H1 (cell line): Measurements from ENCODE around the gene MAGI3. TPM values are rescaled to one million over a fixed set of nuclear protein-coding genes. Genes with fewer than 3 reads are reported as not detected.

Experiments
- CTCF ChIA-PET: fragments of 300-600 bp; sonication (Branson Sonifier 250); formaldehyde crosslinking; loops from one replicate; lab custom pipeline; 2021; ENCODE audit not compliant: partially characterized antibody; lab: Charles Lee
- POLR2A ChIA-PET: fragments of 300-600 bp; sonication (Branson Sonifier 250); formaldehyde crosslinking; loops from one replicate; lab custom pipeline; 2021; ENCODE audit warnings: inconsistent platforms; ENCODE audit not compliant: partially characterized antibody; lab: Charles Lee
- DNase-seq, 2 experiments: peaks; one replicate each; pipeline versions ENCODE4 v3.0.0 to v3.0.0-alpha.2; 2010 to 2022; ENCODE audit warnings: low spot score in 2 of 2, low read depth in 1 of 2, mixed read lengths in 1 of 2
- FAIRE-seq: peaks from 2 replicates; lab custom pipeline; 2011; peaks lifted over from hg19 to GRCh38; lab: Jason Lieb, UNC
- H2AFZ ChIP-seq: 2 replicates; pipeline ENCODE4 v1.8.1; 2012; ENCODE audit warnings: low read length, inconsistent platforms
- H2AK5ac ChIP-seq: 2 replicates; pipeline ENCODE4 v1.6.1; 2013; ENCODE audit warnings: low read depth, low read length
- H2BK120ac ChIP-seq: replicated peaks from 2 replicates; pipeline ENCODE3; 2013; ENCODE audit warnings: low read depth, low read length, inconsistent platforms
- H2BK12ac ChIP-seq: 2 replicates; pipeline ENCODE4 v1.6.1; 2013; ENCODE audit warnings: low read depth, low read length
- H2BK15ac ChIP-seq: 2 replicates; pipeline ENCODE4 v1.6.1; 2013; ENCODE audit warnings: low read length
- H2BK20ac ChIP-seq: 2 replicates; pipeline ENCODE4 v1.6.1; 2013; ENCODE audit warnings: low read length
- H2BK5ac ChIP-seq: 2 replicates; pipeline ENCODE4 v1.6.1; 2013; ENCODE audit warnings: low read depth, low read length
- H3K14ac ChIP-seq: 2 replicates; pipeline ENCODE4 v1.6.1; 2013; ENCODE audit warnings: inconsistent platforms; ENCODE audit not compliant: insufficient read length
- H3K18ac ChIP-seq: 2 replicates; pipeline ENCODE4 v1.6.1; 2013; ENCODE audit warnings: low read length; ENCODE audit errors: extremely low read depth
- H3K23ac ChIP-seq: 2 replicates; pipeline ENCODE4 v1.6.1; 2013; ENCODE audit warnings: inconsistent platforms; ENCODE audit not compliant: insufficient read length
- H3K23me2 ChIP-seq: 2 replicates; pipeline ENCODE4 v1.6.1; 2013; ENCODE audit warnings: low read depth, low read length
- H3K27ac ChIP-seq: 2 replicates; pipeline ENCODE4 v1.6.1; 2011; ENCODE audit warnings: low read depth, low read length, inconsistent platforms
- H3K27me3 ChIP-seq, 4 experiments: replicated peaks in 1 of 4; 1 replicate in 1 of 4; 2 replicates in 3 of 4; pipeline versions ENCODE4 v1.6.1 to v1.8.1; 2011 to 2013; ENCODE audit warnings: low read length in 3 of 4, mild to moderate bottlenecking in 3 of 4, inconsistent platforms in 2 of 4, mixed read lengths in 2 of 4, moderate library complexity in 1 of 4; ENCODE audit not compliant: control insufficient read depth in 3 of 4, insufficient read depth in 3 of 4; ENCODE audit errors: extremely low read depth in 1 of 4
- H3K36me3 ChIP-seq, 4 experiments: 2 replicates each; pipeline versions ENCODE4 v1.6.1 to v1.8.1; 2011 to 2013; ENCODE audit warnings: mild to moderate bottlenecking in 4 of 4, low read length in 3 of 4, moderate library complexity in 2 of 4, control low read depth in 1 of 4, inconsistent platforms in 1 of 4; ENCODE audit not compliant: insufficient read depth in 4 of 4, control insufficient read depth in 2 of 4
- H3K4ac ChIP-seq: replicated peaks from 2 replicates; pipeline ENCODE3; 2013; ENCODE audit warnings: low read length, low read depth, mixed read lengths, inconsistent platforms; ENCODE audit not compliant: insufficient read length
- H3K4me1 ChIP-seq, 4 experiments: replicated peaks in 1 of 4; 1 replicate in 1 of 4; 2 replicates in 3 of 4; pipeline versions ENCODE4 v1.6.1 to v1.8.1; 2011 to 2013; ENCODE audit warnings: low read length in 3 of 4, inconsistent platforms in 2 of 4, mixed read lengths in 1 of 4; ENCODE audit not compliant: insufficient read depth in 4 of 4, control insufficient read depth in 3 of 4
- H3K4me2 ChIP-seq, 2 experiments: 2 replicates each; pipeline versions ENCODE4 v1.6.1 to v1.8.1; 2011 to 2013; ENCODE audit warnings: low read depth in 2 of 2, low read length in 2 of 2, control low read depth in 1 of 2, inconsistent platforms in 1 of 2, mild to moderate bottlenecking in 1 of 2; ENCODE audit not compliant: insufficient read depth in 1 of 2
- H3K4me3 ChIP-seq, 4 experiments: fragments of 200-600, 300-600 bp in 1 of 4; sonication (generic), shearing (Covaris generic), sonication (Bioruptor Twin) in 1 of 4; 2 replicates each; pipeline versions ENCODE4 v1.5.1 to v1.8.1; 2011 to 2016; ENCODE audit warnings: low read length in 4 of 4, low read depth in 3 of 4, control low read depth in 2 of 4, inconsistent platforms in 2 of 4, mild to moderate bottlenecking in 2 of 4, mixed read lengths in 1 of 4, moderate library complexity in 1 of 4; ENCODE audit not compliant: insufficient read depth in 2 of 4; ENCODE audit errors: extremely low read depth in 1 of 4
- H3K56ac ChIP-seq: replicated peaks from 2 replicates; pipeline ENCODE3; 2013; ENCODE audit warnings: low read depth, mild to moderate bottlenecking, mixed read lengths, low read length, inconsistent platforms; ENCODE audit not compliant: insufficient read length
- H3K79me1 ChIP-seq: 2 replicates; pipeline ENCODE4 v1.6.1; 2013; ENCODE audit warnings: low read depth, low read length, control low read depth
- H3K79me2 ChIP-seq, 2 experiments: 2 replicates each; pipeline versions ENCODE4 v1.6.1 to v1.8.1; 2012 to 2013; ENCODE audit warnings: low read length in 2 of 2, mild to moderate bottlenecking in 2 of 2, inconsistent platforms in 1 of 2; ENCODE audit not compliant: insufficient read depth in 2 of 2, control insufficient read depth in 1 of 2
- H3K9ac ChIP-seq, 4 experiments: replicated peaks in 1 of 4; 1 replicate in 1 of 4; 2 replicates in 3 of 4; pipeline versions ENCODE4 v1.6.1 to v1.8.1; 2011 to 2013; ENCODE audit warnings: low read depth in 3 of 4, low read length in 3 of 4, control low read depth in 2 of 4, mild to moderate bottlenecking in 2 of 4, moderate library complexity in 2 of 4, inconsistent platforms in 1 of 4; ENCODE audit errors: extremely low read depth in 1 of 4
- H3K9me3 ChIP-seq, 2 experiments: 2 replicates each; pipeline versions ENCODE4 v1.6.1 to v1.8.1; 2012 to 2013; ENCODE audit warnings: mild to moderate bottlenecking in 2 of 2, moderate library complexity in 2 of 2, control low read depth in 1 of 2, inconsistent platforms in 1 of 2, low read depth in 1 of 2, low read length in 1 of 2, mixed read lengths in 1 of 2; ENCODE audit not compliant: insufficient read depth in 2 of 2
- H4K20me1 ChIP-seq, 2 experiments: replicated peaks in 1 of 2; 2 replicates each; pipeline versions ENCODE3 to v1.8.1; 2011 to 2013; ENCODE audit warnings: inconsistent platforms in 2 of 2, low read length in 2 of 2, mild to moderate bottlenecking in 1 of 2; ENCODE audit not compliant: insufficient read depth in 2 of 2, control insufficient read depth in 1 of 2
- H4K5ac ChIP-seq: 2 replicates; pipeline ENCODE4 v1.6.1; 2013; ENCODE audit warnings: low read length, low read depth, mixed read lengths, inconsistent platforms; ENCODE audit not compliant: insufficient read length
- H4K8ac ChIP-seq: 2 replicates; pipeline ENCODE4 v1.8.0; 2013; ENCODE audit warnings: mild to moderate bottlenecking, moderate library complexity, low read length, inconsistent platforms; ENCODE audit not compliant: insufficient read depth; ENCODE audit errors: extremely low read depth
- H4K91ac ChIP-seq: replicated peaks from 2 replicates; pipeline ENCODE3; 2013; ENCODE audit warnings: low read length, mixed read lengths, inconsistent platforms; ENCODE audit not compliant: insufficient read length
- BACH1 ChIP-seq: IDR thresholded peaks from 2 replicates; pipeline ENCODE4 v1.6.1; 2012; ENCODE audit warnings: low read length, improper control_type of control experiment
- CHD2 ChIP-seq: IDR thresholded peaks from 2 replicates; pipeline ENCODE4 v1.6.1; 2012; ENCODE audit warnings: low read length, improper control_type of control experiment
- EGR1 ChIP-seq: IDR thresholded peaks from 2 replicates; pipeline ENCODE4 v1.6.1; 2011; ENCODE audit warnings: low read depth, low read length, borderline replicate concordance
- HDAC2 ChIP-seq, 2 experiments: fragments of 300-600 bp in 1 of 2; sonication (generic) in 1 of 2; IDR thresholded peaks; 2 replicates each; pipeline ENCODE4 v1.6.1; 2011 to 2012; ENCODE audit warnings: low read depth in 2 of 2, low read length in 2 of 2, mild to moderate bottlenecking in 2 of 2, moderate library complexity in 2 of 2, borderline replicate concordance in 1 of 2, inconsistent platforms in 1 of 2
- JUN ChIP-seq: IDR thresholded peaks from 2 replicates; pipeline ENCODE4 v1.6.1; 2011; ENCODE audit warnings: low read depth, mild to moderate bottlenecking, improper control_type of control experiment, low read length
- KDM1A ChIP-seq: fragments of 200-600, 300-600 bp; sonication (generic); IDR thresholded peaks from 2 replicates; pipeline ENCODE4 v1.7.1; 2016; ENCODE audit warnings: mild to moderate bottlenecking, low read length, borderline replicate concordance
- NANOG ChIP-seq: IDR thresholded peaks from 2 replicates; pipeline ENCODE4 v1.6.1; 2011; ENCODE audit warnings: low read length, low read depth, mild to moderate bottlenecking, inconsistent platforms; ENCODE audit not compliant: insufficient read depth, poor library complexity, severe bottlenecking
- POLR2AphosphoS5 ChIP-seq: IDR thresholded peaks from 2 replicates; pipeline ENCODE4 v1.6.1; 2011; ENCODE audit warnings: low read depth, low read length
- RAD21 ChIP-seq, 2 experiments: IDR thresholded peaks in 1 of 2; conservative IDR thresholded peaks in 1 of 2; 2 replicates each; pipeline ENCODE4 v1.6.1; 2011; ENCODE audit warnings: low read depth in 2 of 2, low read length in 2 of 2, improper control_type of control experiment in 1 of 2, inconsistent platforms in 1 of 2, mild to moderate bottlenecking in 1 of 2, moderate library complexity in 1 of 2
- RXRA ChIP-seq: IDR thresholded peaks from 2 replicates; pipeline ENCODE4 v1.6.1; 2011; ENCODE audit warnings: low read depth, mild to moderate bottlenecking, low read length, moderate library complexity; ENCODE audit not compliant: insufficient read depth
- SP1 ChIP-seq: IDR thresholded peaks from 2 replicates; pipeline ENCODE4 v1.6.1; 2011; ENCODE audit warnings: low read depth, low read length
- SP2 ChIP-seq: IDR thresholded peaks from 2 replicates; pipeline ENCODE4 v1.6.1; 2012; ENCODE audit warnings: mild to moderate bottlenecking, low read length, inconsistent platforms
- SP4 ChIP-seq: IDR thresholded peaks from 2 replicates; pipeline ENCODE4 v1.6.1; 2012; ENCODE audit warnings: low read length, inconsistent platforms
- ZNF274 ChIP-seq: IDR thresholded peaks from 2 replicates; pipeline ENCODE4 v1.7.0; 2012; ENCODE audit warnings: low read length, borderline replicate concordance; ENCODE audit errors: extremely low read depth
- WGBS, 2 experiments: shearing (Covaris generic) in 1 of 2; methylation state at CpG; one replicate each; pipeline versions ENCODE4 v1.1.6 to v1.1.7; 2013 to 2015; ENCODE audit warnings: low lambda C conversion rate in 2 of 2, mixed read lengths in 2 of 2, inconsistent platforms in 1 of 2, low coverage in 1 of 2, missing lambda C conversion rate in 1 of 2; ENCODE audit not compliant: insufficient replicate concordance in 2 of 2, insufficient coverage in 1 of 2, insufficient read length in 1 of 2; ENCODE audit errors: extremely low coverage in 1 of 2, missing lambda C conversion rate in 1 of 2; 5-methylcytosine and 5-hydroxymethylcytosine counted together
- polyA plus RNA-seq, 7 experiments: library from polyadenylated mRNA; depleted of rRNA in 3 of 7; stranded (reverse) in 5 of 7; unstranded in 2 of 7; fragments of >200 nt in 5 of 7; fragments of 200-250 nt in 2 of 7; gene quantifications; 1 replicate in 5 of 7; 2 replicates in 1 of 7; 4 replicates in 1 of 7; pipeline versions ENCODE4 v1.2.1 to v1.2.3, GENCODE V29; 2011 to 2013; ENCODE audit warnings: missing spikeins in 2 of 7, mixed read lengths in 2 of 7
- total RNA-seq: library from RNA; stranded (reverse); fragmentation: NEBNext Ultra II Directional; extraction: Animal tissue kit (Norgen Biotek cat#: 25700); gene quantifications from 2 replicates; pipeline ENCODE4 v1.2.1, GENCODE V29; 2021
- TF ChIP-seq, protein P1 (sequence below): IDR thresholded peaks from 2 replicates; pipeline ENCODE4 v1.6.1; 2011; ENCODE audit warnings: low read depth, mild to moderate bottlenecking, low read length; ENCODE audit not compliant: insufficient read depth

The MAGI3 gene
- total and polyA plus RNA-seq, 2 of the 8 experiments (the other 6 are each of a cell fraction or from before 2014, with no cell fraction given), result 2.3 to 7.8 TPM

DNA sequence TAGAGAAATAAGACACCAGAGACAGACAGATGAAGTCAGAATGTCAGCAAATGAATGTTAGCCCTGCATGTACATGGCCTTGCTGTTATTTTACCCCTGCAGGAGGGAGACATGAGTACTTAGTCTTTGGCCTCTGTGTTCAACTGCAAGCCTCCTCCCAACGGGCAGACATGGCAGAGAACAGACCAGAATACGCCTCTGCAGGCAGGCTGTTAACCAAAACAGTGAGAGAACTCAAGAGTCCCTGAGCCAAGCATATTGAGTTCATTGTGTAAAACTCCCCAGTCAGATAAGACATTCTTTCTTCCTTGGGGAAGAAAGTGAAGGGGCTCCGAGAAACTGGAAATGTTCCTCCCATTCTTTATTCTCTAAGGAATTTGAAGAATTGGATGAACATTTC, 218.1 kb downstream of the MAGI3 start:
- no peak overlapping the region for H2AFZ ChIP-seq
- no peaks in the 10 kb centered on the region for H4K20me1 ChIP-seq
- H3K23me2 ChIP-seq, result no peaks in the 10 kb centered on the region
- WGBS, 2 experiments, result 88% methylated on average over 3 of the region's 3 CpGs; no CpG with 5 or more reads in 1 of the 2 experiments
- H3K4ac ChIP-seq, result no peak overlapping the region
- H4K91ac ChIP-seq, result no peak overlapping the region
- no peak overlapping the region for H2BK5ac ChIP-seq
- H2BK120ac ChIP-seq, result no peak overlapping the region
- CTCF ChIA-PET, result no interaction called here
- H3K79me1 ChIP-seq, result no peaks in the 10 kb centered on the region
- POLR2A ChIA-PET, result no interaction called here
- H2BK12ac ChIP-seq, result no peak overlapping the region
- H3K4me2 ChIP-seq, result no peak overlapping the region
- no peak for FAIRE-seq
- no peak overlapping the region for H2AK5ac ChIP-seq
- H3K56ac ChIP-seq, result no peak overlapping the region
- no peaks in the 10 kb centered on the region for H3K4me1 ChIP-seq
- H3K27me3 ChIP-seq, result no peaks in the 10 kb centered on the region
- H3K79me2 ChIP-seq, result no peaks in the 10 kb centered on the region
- no peak overlapping the region for H2BK20ac ChIP-seq
- no peaks in the 10 kb centered on the region for H3K9me3 ChIP-seq
- no peaks in the 10 kb centered on the region for H3K36me3 ChIP-seq
- no peak overlapping the region for H3K23ac ChIP-seq
- H3K18ac ChIP-seq, result no peak overlapping the region
- DNase-seq, result no peak
- H3K14ac ChIP-seq, result no peak overlapping the region
- H4K8ac ChIP-seq, result no peak overlapping the region
- H3K9ac ChIP-seq, result no peak overlapping the region
- H3K27ac ChIP-seq, result no peak overlapping the region
- H3K4me3 ChIP-seq, result no peak overlapping the region
- H2BK15ac ChIP-seq, result no peak overlapping the region
- H4K5ac ChIP-seq, result no peak overlapping the region
- TF ChIP-seq EGR1 (no peak), ZNF274 (no peak), NANOG (no peak), POLR2AphosphoS5 (no peak), SP1 (no peak), RAD21 (IDR thresholded peaks at IDR 0.05 in 1 of 2, conservative IDR thresholded peaks at IDR 0.05 in 1 of 2; ENCODE audit: low read depth in 2 of 2, low read length in 2 of 2) (no peak), SP2 (no peak), CHD2 (no peak), BACH1 (no peak), JUN (no peak), HDAC2 (IDR thresholded peaks at IDR 0.05; ENCODE audit: borderline replicate concordance in 1 of 2, low read depth in 2 of 2, low read length in 2 of 2) (no peak), RXRA (no peak), KDM1A (no peak), SP4 (no peak)
- TF ChIP-seq, protein P1, sequence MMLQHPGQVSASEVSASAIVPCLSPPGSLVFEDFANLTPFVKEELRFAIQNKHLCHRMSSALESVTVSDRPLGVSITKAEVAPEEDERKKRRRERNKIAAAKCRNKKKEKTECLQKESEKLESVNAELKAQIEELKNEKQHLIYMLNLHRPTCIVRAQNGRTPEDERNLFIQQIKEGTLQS, result no peak
